ENCODE measurements around the gene RHOF. TPM values are rescaled to one million over a fixed set of nuclear protein-coding genes. Genes with fewer than 3 reads are reported as not detected.

RHOF gene
- total and polyA plus RNA-seq, 2 of the 13 experiments (the other 11 are each of a cell fraction or from before 2014, with no cell fraction given) = 14.6 to 32.2 TPM

GRCh38 chr12:121776190-121777098, 17.0 kb downstream of the RHOF start (continued):
- TF ChIP-seq ZNF609 (CRISPR knock-in tag; IDR thresholded peaks at IDR 0.05; ENCODE audit: borderline replicate concordance) (no peak), XRCC5 (optimal IDR thresholded peaks at IDR 0.05; ENCODE audit: low read length) (peak; percentile 62), ZNF318 (CRISPR knock-in tag; IDR thresholded peaks at IDR 0.05) (no peak), FOXM1 (CRISPR knock-in tag; IDR thresholded peaks at IDR 0.05) (no peak), ZGPAT (CRISPR knock-in tag; IDR thresholded peaks at IDR 0.05) (peak; percentile 27; the same call in 1 of the 2 replicates), ZNF382 (CRISPR knock-in tag; IDR thresholded peaks at IDR 0.05; ENCODE audit: borderline replicate concordance) (no peak), ZNF281 (CRISPR knock-in tag; IDR thresholded peaks at IDR 0.05; ENCODE audit: borderline replicate concordance) (no peak)

Measured in HepG2 (cell line).